NK-92 (cell line): ENCODE results near the gene TBC1D14.

Experiments
- DNase-seq: peaks from one replicate; lab custom pipeline; 2025; ENCODE audit not compliant: unreplicated experiment; lab: John Stamatoyannopoulos, UW

TBC1D14 gene

GRCh38 chr4:7016086-7016485 lies 106.5 kb downstream of the TBC1D14 start:
- DNase-seq, result no peak

DNA sequence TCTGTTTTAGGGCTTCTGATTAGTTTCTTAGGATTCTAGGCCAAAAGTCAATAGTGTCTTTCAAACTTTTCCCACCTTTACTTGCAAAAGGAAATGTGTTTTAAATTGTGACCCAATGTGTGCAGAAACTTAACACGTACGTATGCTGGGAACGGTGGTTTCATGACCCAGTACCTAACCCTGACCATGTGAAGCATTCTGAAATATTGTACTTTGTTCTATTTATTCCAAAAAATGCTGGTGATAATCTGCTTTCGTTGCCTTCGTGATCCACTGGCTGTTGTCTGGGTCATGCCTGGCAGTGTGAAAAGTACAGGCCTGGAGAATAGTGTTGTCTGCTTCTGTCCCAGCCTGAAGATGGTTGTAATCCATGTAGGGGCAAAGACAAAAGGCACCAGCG lies 106.9 kb downstream of the TBC1D14 start:
- DNase-seq, result no peak

DNA sequence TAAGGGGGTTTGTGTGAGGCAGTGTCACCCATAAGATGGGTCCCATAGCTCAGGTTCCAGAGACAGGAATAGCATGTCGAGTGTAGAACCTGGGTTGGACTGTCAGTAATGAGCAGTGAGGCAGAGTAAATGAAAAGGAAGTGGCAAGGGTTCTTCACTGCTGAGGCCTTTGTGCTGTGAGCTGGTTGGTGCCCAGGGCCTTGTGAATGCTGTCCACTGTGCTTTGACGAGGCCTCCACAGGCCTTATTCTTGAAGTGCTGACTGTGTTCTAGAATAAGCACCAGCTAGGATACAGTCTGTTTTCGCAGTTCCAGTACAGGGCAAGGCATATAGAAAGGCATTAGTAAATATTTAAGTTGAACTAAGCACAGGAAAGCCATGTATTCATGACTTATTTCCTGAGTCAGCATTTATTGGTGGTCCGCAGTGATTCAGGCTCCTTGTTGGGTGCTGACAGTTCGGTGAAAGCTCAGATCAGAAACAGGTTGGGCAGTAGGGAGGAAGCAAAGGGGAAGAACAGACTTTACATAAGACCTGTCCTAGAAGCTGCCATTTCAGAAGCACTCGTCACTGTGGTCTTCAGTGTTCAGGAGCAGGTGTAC lies 107.9 kb downstream of the TBC1D14 start:
- DNase-seq, result no peak

DNA sequence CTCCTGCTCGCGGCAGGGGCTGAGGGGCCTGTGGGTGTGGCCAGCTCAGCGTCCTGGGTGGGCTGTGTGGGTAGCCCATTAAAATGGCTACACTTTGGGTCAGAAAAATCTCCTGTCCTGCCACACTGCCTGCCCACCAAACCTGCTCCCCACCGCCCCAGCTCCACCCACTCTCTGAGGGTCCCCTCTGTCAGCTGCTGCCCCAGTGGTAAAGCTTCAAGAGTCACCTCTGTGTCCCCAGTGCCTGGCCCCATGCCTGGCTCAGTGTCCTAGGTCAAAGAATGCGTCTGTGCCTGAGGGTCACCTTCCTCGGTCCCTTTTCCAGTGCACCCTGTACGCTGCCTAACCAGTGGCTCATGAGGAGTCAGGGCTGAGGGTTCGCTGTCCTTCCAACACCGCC lies 108.7 kb downstream of the TBC1D14 start:
- no peak for DNase-seq

- DNase-seq, result no peak
Observed at GRCh38 chr4:7019367-7019766, 109.7 kb downstream of the TBC1D14 start.

- DNase-seq, result no peak
Observed at GRCh38 chr4:7020290-7020689, 110.7 kb downstream of the TBC1D14 start.

- DNase-seq, result no peak
Observed at GRCh38 chr4:7020856-7021255, 111.2 kb downstream of the TBC1D14 start.

DNA sequence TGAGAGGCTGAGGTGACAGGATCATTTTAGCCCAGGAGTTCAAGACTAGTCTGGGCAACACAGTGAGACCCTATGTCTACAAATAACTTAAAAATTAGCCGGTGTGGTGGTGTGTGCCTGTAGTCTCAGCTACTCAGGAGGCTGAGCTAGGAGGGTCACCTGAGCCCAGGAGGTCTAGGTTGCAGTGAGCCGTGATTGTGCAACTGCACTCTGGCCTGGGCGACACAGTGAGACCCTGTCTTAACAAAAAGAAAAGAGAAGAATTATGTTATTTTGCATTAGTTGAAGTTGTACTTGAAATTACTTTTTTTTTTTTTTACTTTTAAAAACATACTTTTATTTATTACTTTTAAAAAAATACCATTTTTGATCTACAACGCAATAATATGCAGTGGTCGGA lies 111.7 kb downstream of the TBC1D14 start:
- no peak for DNase-seq

GRCh38 chr4:7021930-7022664 lies 112.5 kb downstream of the TBC1D14 start:
- no peak for DNase-seq

GRCh38 chr4:7023486-7023885 lies 113.9 kb downstream of the TBC1D14 start:
- DNase-seq, result no peak

DNA sequence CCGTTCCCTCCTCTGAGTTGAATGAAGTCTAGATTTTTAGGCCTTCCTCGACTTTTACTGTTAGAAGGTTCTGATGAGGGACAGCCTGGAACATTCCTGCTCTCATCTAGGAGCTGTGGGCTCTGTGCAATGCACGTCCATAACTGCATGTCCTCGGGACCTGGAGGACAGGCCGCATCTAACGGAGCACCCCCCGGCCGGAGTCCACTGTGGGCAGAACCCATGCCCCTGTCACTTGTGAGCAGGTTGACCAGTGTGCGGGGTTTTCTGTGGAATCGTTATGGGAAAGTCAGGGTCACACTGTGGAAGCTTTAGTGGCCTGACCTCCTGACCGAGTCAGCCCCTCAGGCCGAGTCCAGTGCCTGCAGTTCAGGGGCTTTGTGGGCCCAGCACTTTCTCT lies 114.3 kb downstream of the TBC1D14 start:
- no peak for DNase-seq

GRCh38 chr4:7024336-7024890 lies 114.8 kb downstream of the TBC1D14 start:
- DNase-seq, result no peak

GRCh38 chr4:7025040-7025602 lies 115.5 kb downstream of the TBC1D14 start:
- no peak for DNase-seq

DNA sequence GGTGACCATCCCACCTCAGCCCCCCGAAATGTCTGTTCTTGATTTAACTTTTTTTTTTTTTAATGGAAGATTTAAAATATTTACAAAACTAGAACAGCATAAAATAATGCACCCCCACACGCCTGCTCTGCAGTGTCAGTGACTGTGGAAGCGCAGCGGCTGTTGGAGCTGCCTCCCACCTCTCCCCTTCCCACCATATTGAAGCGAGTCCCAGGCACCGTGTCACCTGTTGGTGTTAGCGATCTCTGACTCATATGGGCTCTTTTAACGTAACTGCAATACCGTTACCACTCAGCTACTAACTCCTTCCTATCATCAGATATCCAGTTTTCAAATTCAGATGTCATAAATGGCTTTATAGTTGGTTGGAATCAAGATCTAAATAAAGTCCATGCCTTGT lies 116.5 kb downstream of the TBC1D14 start:
- DNase-seq, result no peak

DNA sequence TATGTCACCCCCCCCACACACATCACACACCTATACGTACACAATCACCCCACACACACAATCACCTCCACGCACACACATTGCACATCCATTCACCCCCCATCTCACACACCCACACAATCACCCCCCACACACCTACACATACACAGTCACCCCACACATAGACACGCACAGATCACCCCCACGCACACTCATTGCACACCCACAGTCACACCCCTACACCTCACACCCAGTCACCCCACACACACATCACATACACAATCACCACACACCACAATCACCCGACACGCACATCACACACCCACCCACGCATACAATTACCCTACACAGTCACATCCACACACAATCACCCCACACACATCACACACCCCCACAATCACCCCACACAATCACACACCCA lies 117.7 kb downstream of the TBC1D14 start:
- DNase-seq, result no peak

GRCh38 chr4:7027913-7028312 lies 118.3 kb downstream of the TBC1D14 start:
- DNase-seq, result no peak

DNA sequence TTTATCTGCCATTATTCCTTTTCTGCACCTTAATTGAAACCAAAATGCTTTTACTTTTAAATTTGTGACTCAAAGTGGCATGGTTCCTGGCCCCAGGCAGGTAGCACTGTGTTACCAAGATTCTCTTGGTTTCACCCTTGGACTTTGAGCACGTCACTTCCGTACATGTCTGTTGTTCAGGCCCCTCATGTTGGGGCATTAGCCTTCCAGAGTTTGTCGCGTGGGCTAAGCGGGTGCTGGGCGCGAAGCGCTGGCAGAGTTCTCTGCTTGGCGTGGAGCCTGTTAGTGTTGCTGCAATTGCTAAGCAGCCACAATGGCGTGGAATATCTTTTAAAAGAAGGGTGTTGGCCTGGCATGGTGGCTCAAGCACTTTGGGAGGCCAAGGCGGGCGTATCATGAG lies 119.6 kb downstream of the TBC1D14 start:
- DNase-seq, result no peak

- DNase-seq, result no peak
Observed at GRCh38 chr4:7029921-7030320, 120.3 kb downstream of the TBC1D14 start.

DNA sequence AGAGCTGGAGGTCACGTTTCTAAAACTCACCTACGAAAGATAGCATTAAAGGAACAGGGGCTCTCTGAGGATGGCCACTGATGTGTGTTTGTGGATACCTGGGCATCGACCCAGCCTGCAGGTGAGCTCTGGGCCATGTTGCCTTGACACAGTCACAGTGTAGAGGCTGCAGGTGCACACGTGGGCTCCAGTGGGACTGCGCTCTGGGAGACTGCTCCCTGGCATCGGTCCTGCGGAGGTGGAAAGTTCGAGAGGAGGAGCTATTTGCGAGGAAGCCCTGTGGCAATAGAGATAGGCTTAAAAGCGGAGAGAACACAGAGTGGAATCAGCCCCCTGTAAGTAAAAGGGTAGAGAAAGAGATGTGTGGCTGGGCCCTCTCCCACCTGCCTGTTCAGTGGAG lies 121.2 kb downstream of the TBC1D14 start:
- DNase-seq, result no peak

- DNase-seq, result no peak
Observed at GRCh38 chr4:7031558-7032449, 122.2 kb downstream of the TBC1D14 start.

DNA sequence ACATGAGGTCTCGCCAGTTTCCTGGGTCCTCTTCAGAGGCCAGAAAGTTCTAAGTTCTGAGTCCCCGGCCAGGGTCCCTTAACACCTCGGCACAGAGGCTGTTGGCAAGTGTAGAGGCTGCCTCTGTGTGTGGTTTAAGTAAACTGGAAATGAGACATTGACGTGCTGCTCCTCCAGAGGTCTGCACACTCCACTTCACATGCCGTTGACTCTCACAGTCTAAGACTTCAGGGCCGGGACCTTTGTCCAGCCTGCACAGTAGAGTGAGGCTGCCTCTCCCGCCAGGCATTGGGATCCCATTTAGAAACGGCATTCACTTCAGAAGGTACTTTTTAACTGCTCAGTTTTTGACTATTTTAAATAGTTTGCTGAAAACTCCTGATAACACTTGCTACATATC lies 123.0 kb downstream of the TBC1D14 start:
- DNase-seq, result no peak
